ENCODE data around the gene MGME1. TPM values are rescaled to one million over a fixed set of nuclear protein-coding genes. Genes with fewer than 3 reads are reported as not detected.

MGME1 gene
- total RNA-seq, 1 experiment from 2014 or later: 56.0 TPM

DNA sequence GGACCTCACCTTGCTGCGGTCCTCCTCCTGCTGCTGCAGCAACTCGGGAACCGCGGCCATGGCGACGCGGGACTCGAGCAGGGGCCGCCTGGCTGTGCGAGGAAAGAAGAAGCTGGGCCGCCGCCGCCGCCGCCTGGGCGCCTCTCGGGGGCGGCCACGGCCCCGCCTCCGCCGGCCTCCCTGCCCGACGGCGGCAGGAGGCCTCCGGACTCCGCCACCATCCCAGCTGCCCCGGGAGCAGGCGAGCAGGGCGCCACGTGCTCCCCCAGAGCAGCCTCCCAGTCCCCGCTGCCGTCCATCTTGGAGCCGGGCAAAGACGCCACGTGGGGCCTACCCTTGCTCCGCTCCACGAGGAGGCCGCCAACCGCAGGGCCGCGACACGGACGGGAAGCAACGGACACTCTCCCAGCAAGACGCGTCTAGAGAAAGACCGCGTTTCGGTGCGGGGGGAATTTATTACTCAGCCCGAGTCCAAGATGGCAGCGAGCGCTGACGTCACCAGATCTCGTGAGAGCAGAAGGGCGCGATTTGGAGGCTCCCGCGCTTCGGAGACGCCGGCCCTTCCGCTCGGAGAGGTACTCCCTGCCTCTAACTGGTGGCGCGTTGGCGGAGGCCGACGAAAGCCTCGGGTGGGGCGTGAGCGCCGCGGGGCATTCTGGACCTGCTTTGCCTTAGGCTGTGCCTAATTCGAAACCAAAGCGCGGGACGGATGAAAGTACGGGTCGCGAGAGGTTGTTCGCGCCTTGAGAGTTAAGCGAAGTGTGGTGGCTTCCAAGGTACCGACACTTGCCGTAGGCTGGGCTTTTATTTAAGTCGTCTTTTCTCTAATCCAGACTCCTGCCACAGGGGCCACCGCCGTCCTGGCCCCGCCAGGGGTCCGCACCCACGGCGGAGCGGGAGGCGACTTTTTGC, at the start of gene MGME1, which contains the start of gene SNX5 (continued):
- TF ChIP-seq KAT7 (CRISPR knock-in tag; IDR thresholded peaks at IDR 0.05; ENCODE audit: borderline replicate concordance) (peak; percentile 91; the same call in 1 of the 2 replicates), CREM (CRISPR knock-in tag; IDR thresholded peaks at IDR 0.05) (peak; percentile 94), NFYB (CRISPR knock-in tag; conservative IDR thresholded peaks at IDR 0.05; ENCODE audit: low read depth) (no peak), JUN (CRISPR knock-in tag; IDR thresholded peaks at IDR 0.05) (no peak), PRRX2 (CRISPR knock-in tag; IDR thresholded peaks at IDR 0.05) (no peak), SOX15 (CRISPR knock-in tag; IDR thresholded peaks at IDR 0.05) (no peak), NR2C2 (CRISPR knock-in tag; IDR thresholded peaks at IDR 0.05) (no peak), GABPB1 (CRISPR knock-in tag; IDR thresholded peaks at IDR 0.05) (peak; percentile 93), ZNF317 (CRISPR knock-in tag; IDR thresholded peaks at IDR 0.05; ENCODE audit: borderline replicate concordance, low read depth) (0 out of 2 replicates have a peak, but pooled peaks have one; percentile 25)
- TF ChIP-seq, protein P1, sequence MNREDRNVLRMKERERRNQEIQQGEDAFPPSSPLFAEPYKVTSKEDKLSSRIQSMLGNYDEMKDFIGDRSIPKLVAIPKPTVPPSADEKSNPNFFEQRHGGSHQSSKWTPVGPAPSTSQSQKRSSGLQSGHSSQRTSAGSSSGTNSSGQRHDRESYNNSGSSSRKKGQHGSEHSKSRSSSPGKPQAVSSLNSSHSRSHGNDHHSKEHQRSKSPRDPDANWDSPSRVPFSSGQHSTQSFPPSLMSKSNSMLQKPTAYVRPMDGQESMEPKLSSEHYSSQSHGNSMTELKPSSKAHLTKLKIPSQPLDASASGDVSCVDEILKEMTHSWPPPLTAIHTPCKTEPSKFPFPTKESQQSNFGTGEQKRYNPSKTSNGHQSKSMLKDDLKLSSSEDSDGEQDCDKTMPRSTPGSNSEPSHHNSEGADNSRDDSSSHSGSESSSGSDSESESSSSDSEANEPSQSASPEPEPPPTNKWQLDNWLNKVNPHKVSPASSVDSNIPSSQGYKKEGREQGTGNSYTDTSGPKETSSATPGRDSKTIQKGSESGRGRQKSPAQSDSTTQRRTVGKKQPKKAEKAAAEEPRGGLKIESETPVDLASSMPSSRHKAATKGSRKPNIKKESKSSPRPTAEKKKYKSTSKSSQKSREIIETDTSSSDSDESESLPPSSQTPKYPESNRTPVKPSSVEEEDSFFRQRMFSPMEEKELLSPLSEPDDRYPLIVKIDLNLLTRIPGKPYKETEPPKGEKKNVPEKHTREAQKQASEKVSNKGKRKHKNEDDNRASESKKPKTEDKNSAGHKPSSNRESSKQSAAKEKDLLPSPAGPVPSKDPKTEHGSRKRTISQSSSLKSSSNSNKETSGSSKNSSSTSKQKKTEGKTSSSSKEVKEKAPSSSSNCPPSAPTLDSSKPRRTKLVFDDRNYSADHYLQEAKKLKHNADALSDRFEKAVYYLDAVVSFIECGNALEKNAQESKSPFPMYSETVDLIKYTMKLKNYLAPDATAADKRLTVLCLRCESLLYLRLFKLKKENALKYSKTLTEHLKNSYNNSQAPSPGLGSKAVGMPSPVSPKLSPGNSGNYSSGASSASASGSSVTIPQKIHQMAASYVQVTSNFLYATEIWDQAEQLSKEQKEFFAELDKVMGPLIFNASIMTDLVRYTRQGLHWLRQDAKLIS (CRISPR knock-in tag; IDR thresholded peaks at IDR 0.05; ENCODE audit: borderline replicate concordance): peak; percentile 89; the same call in 1 of the 2 replicates
- TF ChIP-seq, protein P2, sequence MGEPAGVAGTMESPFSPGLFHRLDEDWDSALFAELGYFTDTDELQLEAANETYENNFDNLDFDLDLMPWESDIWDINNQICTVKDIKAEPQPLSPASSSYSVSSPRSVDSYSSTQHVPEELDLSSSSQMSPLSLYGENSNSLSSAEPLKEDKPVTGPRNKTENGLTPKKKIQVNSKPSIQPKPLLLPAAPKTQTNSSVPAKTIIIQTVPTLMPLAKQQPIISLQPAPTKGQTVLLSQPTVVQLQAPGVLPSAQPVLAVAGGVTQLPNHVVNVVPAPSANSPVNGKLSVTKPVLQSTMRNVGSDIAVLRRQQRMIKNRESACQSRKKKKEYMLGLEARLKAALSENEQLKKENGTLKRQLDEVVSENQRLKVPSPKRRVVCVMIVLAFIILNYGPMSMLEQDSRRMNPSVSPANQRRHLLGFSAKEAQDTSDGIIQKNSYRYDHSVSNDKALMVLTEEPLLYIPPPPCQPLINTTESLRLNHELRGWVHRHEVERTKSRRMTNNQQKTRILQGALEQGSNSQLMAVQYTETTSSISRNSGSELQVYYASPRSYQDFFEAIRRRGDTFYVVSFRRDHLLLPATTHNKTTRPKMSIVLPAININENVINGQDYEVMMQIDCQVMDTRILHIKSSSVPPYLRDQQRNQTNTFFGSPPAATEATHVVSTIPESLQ (CRISPR knock-in tag; IDR thresholded peaks at IDR 0.05): no peak
- TF ChIP-seq, protein P3, sequence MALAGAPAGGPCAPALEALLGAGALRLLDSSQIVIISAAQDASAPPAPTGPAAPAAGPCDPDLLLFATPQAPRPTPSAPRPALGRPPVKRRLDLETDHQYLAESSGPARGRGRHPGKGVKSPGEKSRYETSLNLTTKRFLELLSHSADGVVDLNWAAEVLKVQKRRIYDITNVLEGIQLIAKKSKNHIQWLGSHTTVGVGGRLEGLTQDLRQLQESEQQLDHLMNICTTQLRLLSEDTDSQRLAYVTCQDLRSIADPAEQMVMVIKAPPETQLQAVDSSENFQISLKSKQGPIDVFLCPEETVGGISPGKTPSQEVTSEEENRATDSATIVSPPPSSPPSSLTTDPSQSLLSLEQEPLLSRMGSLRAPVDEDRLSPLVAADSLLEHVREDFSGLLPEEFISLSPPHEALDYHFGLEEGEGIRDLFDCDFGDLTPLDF (CRISPR knock-in tag; IDR thresholded peaks at IDR 0.05): no peak
- TF ChIP-seq, protein P4, sequence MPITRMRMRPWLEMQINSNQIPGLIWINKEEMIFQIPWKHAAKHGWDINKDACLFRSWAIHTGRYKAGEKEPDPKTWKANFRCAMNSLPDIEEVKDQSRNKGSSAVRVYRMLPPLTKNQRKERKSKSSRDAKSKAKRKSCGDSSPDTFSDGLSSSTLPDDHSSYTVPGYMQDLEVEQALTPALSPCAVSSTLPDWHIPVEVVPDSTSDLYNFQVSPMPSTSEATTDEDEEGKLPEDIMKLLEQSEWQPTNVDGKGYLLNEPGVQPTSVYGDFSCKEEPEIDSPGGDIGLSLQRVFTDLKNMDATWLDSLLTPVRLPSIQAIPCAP (CRISPR knock-in tag; IDR thresholded peaks at IDR 0.05): peak; percentile 77; the same call in 1 of the 2 replicates
- TF ChIP-seq, protein P5, sequence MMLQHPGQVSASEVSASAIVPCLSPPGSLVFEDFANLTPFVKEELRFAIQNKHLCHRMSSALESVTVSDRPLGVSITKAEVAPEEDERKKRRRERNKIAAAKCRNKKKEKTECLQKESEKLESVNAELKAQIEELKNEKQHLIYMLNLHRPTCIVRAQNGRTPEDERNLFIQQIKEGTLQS (CRISPR knock-in tag; conservative IDR thresholded peaks at IDR 0.05): no peak
- TF ChIP-seq, protein P6, sequence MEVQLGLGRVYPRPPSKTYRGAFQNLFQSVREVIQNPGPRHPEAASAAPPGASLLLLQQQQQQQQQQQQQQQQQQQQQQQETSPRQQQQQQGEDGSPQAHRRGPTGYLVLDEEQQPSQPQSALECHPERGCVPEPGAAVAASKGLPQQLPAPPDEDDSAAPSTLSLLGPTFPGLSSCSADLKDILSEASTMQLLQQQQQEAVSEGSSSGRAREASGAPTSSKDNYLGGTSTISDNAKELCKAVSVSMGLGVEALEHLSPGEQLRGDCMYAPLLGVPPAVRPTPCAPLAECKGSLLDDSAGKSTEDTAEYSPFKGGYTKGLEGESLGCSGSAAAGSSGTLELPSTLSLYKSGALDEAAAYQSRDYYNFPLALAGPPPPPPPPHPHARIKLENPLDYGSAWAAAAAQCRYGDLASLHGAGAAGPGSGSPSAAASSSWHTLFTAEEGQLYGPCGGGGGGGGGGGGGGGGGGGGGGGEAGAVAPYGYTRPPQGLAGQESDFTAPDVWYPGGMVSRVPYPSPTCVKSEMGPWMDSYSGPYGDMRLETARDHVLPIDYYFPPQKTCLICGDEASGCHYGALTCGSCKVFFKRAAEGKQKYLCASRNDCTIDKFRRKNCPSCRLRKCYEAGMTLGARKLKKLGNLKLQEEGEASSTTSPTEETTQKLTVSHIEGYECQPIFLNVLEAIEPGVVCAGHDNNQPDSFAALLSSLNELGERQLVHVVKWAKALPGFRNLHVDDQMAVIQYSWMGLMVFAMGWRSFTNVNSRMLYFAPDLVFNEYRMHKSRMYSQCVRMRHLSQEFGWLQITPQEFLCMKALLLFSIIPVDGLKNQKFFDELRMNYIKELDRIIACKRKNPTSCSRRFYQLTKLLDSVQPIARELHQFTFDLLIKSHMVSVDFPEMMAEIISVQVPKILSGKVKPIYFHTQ (CRISPR knock-in tag; IDR thresholded peaks at IDR 0.05): peak; percentile 63; the same call in 1 of the 2 replicates
